CD4-positive, alpha-beta T cell treated with Interferon alpha-2 for 1 hour (primary cell): ENCODE results near the gene STON1.
"Not testable (repeated sequence)": the region's sequence is repeated elsewhere in the genome, so short reads cannot be mapped to it uniquely, and the experiment has no call there.

ENCODE experiments used
- DNase-seq, 2 donors: peaks; one replicate each; pipeline ENCODE4 v3.0.0-alpha.2; 2020 to 2022

STON1 gene, protein sequence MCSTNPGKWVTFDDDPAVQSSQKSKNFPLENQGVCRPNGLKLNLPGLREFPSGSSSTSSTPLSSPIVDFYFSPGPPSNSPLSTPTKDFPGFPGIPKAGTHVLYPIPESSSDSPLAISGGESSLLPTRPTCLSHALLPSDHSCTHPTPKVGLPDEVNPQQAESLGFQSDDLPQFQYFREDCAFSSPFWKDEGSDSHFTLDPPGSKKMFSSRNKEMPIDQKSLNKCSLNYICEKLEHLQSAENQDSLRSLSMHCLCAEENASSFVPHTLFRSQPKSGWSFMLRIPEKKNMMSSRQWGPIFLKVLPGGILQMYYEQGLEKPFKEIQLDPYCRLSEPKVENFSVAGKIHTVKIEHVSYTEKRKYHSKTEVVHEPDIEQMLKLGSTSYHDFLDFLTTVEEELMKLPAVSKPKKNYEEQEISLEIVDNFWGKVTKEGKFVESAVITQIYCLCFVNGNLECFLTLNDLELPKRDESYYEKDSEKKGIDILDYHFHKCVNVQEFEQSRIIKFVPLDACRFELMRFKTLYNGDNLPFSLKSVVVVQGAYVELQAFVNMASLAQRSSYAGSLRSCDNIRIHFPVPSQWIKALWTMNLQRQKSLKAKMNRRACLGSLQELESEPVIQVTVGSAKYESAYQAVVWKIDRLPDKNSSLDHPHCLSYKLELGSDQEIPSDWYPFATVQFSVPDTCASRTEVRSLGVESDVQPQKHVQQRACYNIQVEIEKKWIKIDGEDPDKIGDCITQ

DNA sequence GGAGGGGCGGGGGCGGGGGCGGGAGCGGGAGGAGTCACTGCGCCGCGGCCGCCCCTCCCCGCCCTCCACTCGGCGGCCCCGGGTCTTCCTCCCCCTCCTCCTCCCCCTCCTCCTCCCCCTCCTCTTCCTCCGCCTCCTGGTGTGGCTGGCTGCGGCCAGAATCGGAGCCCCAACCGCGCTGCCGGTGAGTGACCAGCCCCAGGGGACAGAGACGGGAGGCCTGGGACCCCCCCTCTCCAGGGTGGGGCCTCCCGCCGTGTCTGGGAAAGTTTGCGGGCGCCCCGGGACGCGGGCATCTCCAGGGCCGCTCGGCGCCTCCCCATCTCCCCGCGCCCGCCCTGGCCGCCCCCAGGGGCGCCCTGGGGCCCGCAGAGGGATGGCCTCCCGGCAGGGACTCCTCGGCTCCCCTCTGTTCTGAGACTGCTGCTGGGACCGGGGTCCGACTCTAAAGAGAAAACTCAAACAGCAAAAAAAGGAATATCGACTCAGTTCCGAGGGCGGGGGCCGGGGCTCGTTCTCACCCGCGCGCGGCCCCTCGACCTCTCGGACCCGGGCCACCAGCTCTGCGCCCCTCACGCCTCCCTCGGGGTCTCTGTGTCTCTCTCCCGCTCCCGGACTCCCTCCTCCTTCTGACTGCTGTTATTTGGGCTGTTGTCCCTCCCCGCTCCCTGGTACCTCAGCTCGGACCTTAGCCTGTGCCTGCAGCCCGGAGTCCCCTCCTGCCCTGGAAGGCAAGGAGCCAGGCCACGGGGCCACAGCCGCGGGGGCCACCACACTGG lies at the start of gene STON1:
STON1 (plus strand) TSS at position 122 of the 779 bp plus-strand sequence. CDS start 50,480 bp downstream, outside the sequence.
- DNase-seq: peak; percentile 19 to 39

DNA sequence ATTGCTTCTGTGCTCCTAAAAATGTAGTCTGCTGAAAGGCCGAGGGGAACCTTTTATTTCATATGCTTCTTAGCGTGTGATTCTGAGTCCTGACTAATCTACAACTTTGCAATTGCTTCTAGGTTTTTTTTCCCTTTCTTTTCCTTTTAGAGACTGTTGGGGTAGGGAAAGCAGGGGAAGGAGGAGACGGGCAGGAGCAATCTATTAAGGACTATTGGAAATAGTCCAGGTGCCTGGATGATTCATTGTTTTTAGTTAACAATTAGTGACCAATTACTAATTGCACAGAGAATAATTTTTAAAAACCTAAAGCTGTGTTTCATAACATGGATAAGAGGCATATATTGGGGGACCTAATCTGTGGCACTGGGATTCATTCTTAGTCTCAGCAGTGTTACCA lies 49.4 kb upstream of the STON1 start:
- no peak for DNase-seq

DNA sequence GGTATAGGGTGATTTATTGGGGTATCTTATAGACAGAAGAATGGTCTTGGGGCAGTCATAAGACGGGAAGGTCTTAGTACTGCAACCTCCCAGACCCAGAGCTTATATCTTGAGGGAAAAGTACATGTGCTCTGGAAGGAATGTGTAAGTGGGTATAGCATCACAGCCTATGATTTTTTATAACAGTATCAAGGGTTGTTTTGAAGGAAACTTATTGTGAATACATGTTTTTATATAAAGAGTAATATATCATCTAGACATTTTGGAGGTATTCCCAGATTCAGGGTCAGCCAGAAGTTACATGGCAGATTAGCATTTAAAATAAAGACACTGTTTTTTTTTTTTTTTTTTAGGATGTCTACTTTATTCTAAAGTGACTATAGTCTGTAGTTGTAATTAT lies 47.6 kb upstream of the STON1 start:
- no peak for DNase-seq

DNA sequence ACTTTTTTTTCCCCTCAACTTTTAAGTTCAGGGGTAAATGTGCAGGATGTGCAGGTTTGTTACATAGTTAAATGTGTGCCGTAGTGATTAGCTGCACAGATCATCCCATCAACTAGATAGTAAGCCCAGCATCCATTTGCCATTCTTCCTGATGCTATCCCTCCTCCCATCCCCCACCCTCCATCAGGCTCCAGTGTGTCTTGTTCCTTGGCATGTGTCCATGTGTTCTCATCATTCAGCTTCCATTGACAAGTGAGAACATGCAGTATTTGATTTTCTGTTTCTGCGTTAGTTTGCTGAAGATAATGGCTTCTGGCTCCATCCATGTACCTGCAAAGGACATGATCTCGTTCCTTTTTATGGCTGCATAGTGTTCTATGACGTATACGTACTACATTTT lies 47.2 kb upstream of the STON1 start:
- no peak for DNase-seq

DNA sequence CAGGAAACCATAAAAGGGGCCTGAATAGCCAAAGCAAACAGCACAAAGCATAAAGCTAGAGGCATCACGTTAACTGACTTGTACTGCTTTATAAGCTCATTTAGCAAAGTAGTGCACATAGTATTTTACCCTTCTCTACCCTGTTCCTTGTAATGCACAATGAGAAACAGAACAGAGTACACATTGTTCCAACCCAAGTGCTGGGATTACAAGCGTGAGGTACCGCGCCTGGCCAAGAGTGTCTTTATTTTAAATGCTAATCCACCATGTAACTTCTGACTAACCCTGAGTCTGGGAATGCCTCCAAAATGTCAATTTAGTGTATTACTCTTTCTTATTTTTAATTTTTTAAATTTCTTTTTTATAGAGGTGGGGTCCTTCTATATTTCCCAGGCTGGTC lies 46.4 kb upstream of the STON1 start:
- no peak for DNase-seq

DNA sequence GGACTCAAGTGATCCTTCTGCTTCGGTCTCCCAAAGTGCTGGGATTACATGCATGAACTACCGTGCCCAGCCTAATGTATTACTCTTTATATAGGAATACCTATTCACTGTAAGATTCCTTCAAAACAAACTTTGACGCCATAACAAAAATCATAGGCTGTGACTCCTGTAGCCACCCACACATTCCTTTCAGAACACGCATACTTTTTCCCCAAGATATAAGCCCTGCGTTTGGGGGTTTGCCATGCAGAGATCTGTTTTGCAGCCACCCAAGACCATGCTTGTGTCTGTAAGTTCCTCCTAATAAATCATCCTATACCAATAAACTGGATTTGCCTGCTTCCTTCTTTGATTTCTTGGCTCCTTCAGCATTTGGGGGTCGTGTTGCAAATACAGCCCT lies 46.0 kb upstream of the STON1 start:
- DNase-seq: no peak

DNA sequence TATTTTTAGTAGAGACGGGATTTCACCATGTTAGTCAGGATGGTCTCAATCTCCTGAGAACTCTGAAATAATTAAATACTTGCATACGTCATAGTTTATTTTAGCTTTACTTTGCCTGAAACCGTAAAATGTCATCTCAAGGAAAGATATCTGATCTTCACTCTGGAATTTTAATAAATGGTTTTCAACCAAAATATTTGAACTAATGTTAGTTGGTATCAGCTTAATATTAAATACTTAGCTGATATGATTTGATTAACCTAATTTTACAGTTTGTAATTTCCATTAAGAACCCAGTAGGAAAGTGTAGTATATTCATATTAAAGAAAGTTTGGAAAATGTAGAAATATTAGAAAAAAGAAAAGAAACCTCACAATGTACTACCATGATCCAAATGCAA lies 41.4 kb upstream of the STON1 start:
- no peak for DNase-seq

DNA sequence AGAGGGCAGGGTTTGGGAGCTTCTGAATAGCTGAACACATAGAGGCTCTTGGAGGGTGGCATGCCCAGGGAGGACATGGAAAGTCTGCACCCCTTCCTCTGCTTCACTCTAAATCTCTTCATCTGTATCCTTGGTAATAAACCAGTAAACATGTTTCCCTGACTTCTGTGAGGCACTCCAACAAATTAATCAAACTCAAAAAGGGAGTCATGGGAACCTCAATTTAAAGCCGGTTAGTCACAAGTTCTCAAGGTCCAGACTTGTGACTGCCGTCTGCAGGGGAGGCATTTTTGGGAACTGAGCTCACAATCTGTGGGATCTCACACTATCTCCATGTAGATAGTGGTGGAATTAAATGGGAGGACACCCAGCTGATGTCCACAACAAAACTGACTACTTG lies 33.1 kb upstream of the STON1 start:
- no peak for DNase-seq

DNA sequence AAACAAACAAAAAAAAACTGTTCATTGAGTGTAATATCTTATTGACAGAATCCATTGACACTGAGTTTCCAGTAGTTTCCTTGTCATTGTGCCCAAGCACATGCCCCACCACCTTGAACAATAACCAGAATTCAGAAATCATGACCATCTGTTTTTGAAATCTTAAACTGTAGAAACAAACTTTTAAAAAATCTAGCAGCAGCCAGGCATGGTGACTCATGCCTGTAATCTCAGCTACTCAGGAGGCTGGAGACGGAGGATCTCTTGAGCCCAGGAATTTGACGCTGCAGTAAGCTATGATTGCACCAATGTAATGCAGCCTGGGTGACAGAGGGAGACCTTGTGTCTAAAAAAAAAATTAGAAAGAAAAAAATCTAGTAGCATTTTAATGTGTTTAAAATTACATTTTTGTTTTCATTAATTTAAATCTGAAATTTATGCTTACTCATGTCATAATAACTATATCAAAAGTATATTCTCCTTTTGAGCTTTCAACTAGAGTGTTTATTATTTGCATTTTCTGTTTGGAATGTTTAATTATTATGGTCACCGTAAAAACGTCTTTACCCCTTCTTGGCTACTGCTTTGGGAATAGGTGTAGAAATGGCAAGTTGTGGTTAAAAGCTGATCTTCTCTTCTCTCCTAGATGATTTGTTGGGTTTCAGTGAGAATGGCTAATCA lies 25.2 kb upstream of the STON1 start:
- no peak for DNase-seq

DNA sequence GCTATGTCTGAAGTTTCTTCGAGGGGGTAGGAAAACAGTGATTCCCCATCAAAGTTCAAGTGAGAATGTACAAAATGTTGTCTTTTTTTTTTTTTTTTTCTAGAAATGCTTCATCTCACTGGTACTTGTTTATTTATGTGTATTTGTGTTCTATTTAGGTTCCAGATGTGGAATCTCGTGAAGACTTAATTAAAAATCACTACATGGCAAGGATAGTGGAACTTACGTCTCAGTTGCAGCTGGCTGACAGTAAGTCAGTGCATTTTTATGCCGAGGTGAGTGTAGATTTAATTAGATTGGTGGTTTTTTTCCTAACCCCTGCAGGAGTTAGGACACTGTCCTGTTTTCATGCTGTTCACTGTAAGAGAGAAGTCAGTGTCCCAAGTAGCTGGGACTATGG lies 22.8 kb upstream of the STON1 start:
- DNase-seq: no peak

DNA sequence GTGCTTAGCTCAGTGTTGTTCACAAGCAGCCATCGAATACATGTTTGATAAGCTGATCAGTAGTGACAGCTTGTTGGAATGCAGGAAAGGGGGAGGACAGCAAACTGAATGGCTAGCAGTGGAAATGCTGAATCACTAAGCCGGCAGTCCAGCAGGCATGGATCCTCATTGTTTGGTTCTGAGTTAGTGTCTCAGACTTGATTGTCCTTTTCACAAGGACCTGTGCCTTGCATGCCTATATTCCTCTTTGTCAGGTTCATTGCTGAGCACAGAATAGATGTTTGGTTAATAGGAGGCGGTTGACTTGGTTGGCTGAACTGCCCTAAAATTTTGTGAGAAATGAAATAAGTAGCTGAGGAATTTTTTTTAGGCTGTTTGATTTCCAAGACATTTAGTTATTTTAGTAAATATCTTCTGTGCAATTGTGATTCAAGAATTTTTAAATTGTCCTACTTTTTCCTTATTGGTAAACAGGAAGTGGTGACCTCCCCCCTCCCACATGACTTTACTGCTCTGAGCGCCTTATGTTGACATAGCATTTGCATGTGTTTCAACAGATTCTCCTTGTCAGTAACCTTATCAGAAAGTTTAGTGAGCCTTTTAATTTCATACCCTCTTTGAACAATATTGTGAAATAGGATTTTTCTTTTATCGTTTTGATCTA lies 21.4 kb upstream of the STON1 start:
- peak in 1 of 2 donors; percentile 7 for DNase-seq

DNA sequence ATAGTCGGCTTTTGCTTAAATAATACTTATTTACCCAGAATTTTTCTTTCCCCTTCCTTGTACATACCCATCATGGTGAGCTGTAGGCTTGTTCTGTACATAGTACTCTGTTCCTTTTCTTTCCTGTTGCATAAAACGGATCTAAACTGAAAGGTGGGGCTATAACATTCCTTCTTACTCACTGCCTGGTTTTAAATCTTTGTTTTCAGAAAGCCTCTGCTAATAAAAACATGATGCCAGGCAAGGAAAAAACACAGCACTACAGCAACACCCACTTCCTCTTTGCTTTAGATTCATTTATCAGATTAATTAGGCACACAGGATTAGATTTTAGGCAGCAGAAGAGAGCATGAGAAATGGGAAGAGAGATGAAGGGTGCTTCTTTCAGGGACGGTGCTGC lies 19.6 kb upstream of the STON1 start:
- no peak for DNase-seq

DNA sequence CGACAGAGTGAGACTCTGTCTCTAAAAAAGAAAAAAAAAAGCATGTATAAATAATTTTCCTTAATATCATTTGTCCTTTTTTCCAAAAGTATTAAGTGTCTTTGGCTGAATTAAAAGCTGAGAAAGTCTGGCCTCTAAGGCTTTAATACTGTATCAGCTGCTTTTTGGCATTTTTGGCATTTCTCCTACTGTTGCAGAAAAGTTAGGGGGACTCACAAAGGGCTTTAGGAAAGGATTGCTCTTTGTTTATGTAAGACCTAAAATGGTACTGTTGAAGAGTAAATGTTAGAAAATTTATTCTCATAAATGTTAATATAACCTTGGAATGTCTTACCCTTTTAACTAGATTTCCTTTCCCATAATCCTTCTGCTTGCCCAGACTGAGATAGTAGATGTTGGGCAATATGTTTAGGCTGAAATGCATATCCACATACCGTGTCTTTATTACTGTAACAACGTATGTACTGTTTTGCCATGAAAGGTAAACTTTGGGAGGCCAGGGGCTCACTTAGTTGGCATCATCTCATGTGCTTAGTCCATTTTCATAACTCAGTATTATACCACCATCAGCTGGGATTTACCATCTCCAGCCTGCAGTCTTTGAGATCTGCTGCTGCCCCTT lies 18.0 kb upstream of the STON1 start:
- DNase-seq: no peak

DNA sequence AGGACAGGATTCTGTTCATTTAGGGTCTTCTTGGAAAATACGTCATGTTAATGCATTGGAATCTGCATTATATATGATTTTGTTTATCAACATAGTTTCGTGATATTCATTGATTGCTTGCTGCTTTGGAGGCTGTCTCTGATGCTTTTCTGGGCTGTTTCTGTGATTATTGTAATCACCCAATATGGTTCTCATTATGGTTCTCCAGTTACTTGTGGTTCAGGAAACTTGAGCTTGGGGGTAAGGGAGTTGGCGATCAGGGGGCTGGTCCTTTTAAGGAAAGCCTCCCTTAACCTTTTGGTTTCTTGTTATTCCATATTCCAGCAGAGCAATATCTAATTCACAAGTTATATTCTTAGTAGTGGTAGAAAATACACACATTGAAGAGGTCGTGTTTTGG lies 17.4 kb upstream of the STON1 start:
- no peak for DNase-seq

DNA sequence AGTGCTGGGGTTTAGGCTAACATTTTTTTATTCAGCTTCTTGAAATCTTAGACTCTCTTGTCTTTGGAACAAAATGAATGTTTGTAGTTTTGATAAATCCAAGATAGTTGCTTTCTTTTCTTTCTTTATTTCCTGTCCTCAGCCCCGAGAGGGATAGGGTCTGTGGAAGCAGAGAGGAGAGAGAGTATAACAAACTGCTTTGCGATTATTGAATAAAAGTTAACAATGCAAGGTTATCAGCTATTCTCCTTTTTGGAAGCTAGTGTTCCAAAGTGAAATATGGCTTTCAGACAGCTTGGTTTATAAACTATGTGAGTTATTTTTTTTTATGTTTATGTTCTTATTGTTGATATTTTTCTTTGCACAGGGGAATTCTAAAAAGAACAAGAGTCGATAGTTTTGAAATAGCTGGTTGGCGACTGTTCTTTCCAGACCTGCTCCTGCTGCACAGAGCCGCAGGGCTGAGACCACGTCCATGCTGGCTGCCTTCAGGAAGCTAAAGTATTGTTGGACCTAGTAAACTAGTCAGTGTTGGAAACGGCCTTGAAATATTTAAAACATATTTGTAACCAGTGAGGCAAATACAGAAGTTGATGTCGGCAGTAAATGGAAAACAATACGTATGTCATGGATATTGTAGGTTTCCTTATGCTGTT lies 15.5 kb upstream of the STON1 start:
- no peak for DNase-seq

DNA sequence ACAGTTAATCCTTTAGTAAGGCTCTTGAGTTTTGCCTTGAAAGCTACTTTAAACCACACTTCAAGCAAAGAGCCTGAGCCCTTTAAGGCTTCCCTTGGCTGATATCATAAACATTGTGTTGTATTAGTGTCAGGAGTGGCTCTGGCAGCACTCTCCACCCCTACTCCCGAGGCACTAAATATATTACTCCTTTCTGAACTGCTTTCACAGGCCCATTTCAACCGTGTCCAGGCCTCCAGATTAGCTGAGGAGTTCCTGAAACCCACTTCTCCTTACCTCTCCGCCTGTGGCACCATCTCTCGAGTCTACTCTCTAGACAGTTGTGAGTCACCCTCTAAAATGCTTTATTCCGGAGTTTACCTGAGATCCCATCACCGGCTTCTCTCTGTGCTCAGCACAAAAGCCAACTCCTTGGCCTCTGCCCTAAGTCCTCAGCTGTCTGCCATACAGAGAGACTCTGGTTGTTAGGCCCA lies 14.4 kb upstream of the STON1 start:
- DNase-seq: no peak

DNA sequence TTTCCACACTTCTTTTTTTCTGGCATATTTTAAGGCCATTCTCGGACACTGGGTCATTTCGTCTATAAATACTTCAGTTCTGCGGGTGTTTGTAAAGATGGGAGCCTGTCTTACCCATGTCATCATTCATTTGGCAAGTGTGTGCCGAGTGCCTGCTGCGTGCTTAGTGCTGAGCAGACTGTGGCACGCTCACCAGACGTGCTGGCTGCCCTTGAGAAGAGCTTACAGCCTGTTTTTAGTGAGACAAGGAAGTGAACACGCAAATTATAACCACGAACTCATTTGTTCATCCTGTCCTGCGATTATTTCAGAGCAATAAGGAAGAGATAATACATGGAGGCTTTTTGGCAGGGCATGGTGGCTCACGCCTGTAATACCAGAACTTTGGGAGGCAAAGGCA lies 10.4 kb upstream of the STON1 start:
- no peak for DNase-seq

DNA sequence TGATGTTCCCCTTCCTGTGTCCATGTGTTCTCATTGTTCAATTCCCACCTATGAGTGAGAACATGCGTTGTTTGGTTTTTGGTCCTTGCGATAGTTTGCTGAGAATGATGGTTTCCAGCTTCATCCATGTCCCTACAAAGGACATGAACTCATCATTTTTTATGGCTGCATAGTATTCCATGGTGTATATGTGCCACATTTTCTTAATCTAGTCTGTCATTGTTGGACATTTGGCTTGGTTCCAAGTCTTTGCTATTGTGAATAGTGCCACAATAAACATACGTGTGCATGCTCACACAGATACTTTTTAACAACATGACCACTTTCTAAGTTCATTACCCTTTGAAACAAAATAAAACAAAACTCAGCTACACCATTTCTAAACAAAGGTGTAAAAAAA lies 5.2 kb upstream of the STON1 start:
- DNase-seq: not testable (repeated sequence)

DNA sequence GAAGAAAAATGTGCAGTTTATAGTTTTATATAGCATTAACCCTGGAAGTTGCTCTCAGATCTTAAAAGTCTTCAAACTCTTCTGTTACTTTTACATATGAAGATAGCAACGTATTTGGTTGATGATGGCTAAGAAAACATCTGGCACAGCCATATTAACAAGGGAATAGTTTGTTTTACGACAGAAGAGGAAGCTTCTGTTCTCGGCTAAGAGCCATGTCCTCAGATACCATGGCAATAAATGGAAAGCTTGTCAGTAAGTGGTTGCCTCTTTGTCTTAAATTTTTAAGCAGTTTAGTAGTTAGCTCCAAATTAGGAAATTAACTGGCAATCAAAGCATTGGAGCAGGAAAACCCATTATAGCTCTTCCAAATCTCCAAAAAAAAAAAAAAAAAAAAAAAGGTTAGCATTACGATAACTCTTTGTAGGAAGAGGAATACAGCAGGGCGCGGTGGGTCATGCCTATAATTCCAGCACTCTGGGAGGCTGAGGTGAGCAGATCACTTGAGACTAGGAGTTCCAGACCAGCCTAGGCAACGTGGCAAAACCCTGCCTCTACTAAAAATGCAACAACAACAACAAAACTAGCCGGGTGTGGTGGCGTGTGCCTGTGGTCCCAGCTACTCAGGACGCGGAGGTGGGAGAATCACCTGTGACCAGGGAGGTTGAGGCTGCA lies 4.5 kb upstream of the STON1 start:
- no peak for DNase-seq

DNA sequence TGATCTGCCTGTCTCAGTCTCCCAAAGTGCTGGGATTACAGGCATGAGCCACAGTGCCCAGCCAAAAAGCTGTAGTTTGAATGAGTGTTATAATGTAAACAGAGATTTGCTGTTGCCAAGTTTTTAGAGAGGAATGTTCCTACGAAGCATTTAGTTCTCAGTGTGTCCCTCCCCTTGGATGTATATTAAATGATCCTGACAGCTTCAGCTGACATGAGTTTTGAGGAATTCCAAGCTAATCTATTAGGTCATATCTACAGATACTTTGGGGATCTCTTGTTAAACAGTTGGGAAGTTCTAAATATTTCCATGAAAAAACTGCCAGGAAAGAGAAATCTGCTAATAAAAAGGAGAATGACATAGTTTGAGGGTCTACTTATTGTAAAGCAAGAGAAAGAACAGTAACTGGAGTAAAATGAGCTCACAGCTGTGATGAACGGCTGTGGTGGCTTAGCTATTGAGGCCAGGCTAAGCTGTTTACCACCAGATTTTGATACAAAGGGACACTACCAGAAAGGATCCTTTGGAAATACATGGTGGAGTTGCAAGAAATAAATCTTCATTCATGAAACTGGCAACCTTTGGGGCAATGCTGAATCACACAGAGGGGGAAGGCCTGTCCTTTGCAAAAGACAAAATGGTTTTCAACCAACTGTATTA lies 2.6 kb upstream of the STON1 start:
- no peak for DNase-seq
